OCI-LY1 (cell line): ENCODE data around the gene FAM149A.

Source experiments
- CTCF ChIP-seq: fragments of 200-600 bp; sonication (generic), shearing (Covaris generic); IDR thresholded peaks from 2 replicates; pipeline ENCODE4 v1.5.1; 2017; ENCODE audit warnings: mild to moderate bottlenecking, antibody characterized with exemption, low read length, moderate library complexity, mixed read lengths
- EZH2 ChIP-seq: fragments of 200-600 bp; sonication (generic), shearing (Covaris generic); IDR thresholded peaks from 2 replicates; pipeline ENCODE4 v1.8.0; 2017; ENCODE audit warnings: borderline replicate concordance, mixed run types, mild to moderate bottlenecking, antibody characterized with exemption, low read length, moderate library complexity, mixed read lengths

GRCh38 chr4:186172546-186172945 lies 68.0 kb downstream of the FAM149A start:
- no peak for TF ChIP-seq CTCF
- no peak for TF ChIP-seq EZH2
